Measurements from ENCODE around the gene MDFIC. TPM values are rescaled to one million over a fixed set of nuclear protein-coding genes. Genes with fewer than 3 reads are reported as not detected.

MDFIC gene
- polyA plus RNA-seq, 1 of the 3 experiments (the other 2 are of a cell fraction) = 2.8 TPM

DNA sequence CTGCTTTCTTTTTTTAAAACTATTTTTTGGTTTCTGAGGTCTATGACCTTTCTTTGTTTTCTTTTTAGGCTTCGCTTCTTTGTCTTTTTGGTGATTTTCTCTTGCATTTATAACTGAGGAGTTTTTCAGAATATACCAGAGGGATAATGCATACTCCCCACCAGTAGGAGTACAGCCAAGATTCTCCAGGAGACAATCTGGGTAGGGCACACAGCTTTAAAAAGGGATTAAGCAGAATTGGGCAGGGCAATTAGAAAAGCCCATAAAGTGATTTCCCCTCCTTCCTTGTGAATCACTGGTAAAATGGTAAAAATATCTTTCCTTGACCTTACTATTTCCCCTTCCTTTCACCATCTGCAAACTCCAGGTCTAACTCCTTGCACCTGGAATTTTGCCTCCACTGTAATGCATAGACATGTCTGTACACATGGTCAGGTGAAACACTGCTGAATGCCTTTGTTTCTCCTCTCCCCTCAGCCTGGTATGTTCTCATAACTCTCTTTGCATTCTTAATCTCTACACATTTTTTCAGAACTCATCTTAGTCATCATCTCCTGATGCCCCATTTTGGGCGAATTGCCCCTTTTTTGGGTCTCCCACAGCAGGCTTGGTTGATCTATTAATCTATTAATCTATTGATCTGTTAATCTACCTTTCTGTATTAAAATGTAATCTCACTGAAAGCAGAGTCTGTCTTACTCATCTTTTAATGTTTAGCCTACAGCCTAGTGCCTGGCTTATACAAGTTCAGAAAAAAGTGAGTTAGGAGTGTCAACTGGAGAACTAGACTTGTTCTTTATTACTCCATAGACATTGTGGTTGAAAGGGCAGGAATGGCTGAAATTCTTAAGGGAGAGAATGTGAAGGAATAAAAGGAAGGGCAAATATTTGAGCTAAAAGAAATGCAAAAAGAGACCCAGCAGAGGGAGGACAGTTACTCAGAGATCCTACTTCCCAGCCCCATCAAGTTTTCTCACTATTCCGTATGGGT, 64.6 kb downstream of the MDFIC start:
- no peaks in the 10 kb centered on the region for H3K9me2 ChIP-seq
- ChIA-PET CTCF (no interaction called here), POLR2A (no interaction called here)
- no peaks in the 10 kb centered on the region for H3F3A ChIP-seq (replicated peaks; ENCODE audit: insufficient read depth)
- no peak for TF ChIP-seq RXRA (IDR thresholded peaks at IDR 0.05; ENCODE audit: borderline replicate concordance, low read depth)
- TF ChIP-seq, protein P1, sequence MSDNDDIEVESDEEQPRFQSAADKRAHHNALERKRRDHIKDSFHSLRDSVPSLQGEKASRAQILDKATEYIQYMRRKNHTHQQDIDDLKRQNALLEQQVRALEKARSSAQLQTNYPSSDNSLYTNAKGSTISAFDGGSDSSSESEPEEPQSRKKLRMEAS (IDR thresholded peaks at IDR 0.05; ENCODE audit: low read depth) = no peak
- no peak for TF ChIP-seq SIN3A (IDR thresholded peaks at IDR 0.05; ENCODE audit: borderline replicate concordance, low read depth, low read length)
- TF ChIP-seq REST (IDR thresholded peaks at IDR 0.05; ENCODE audit: low read depth, low read length) = no peak
- H3K4me2 ChIP-seq = no peak overlapping the region
- DNase-seq = no peak
- H3K27me3 ChIP-seq (ENCODE audit: insufficient read depth) = no peaks in the 10 kb centered on the region
- no peaks in the 10 kb centered on the region for H3K9me3 ChIP-seq
- no peak overlapping the region for H3K27ac ChIP-seq (ENCODE audit: low read depth in 2 of 2, low read length in 1 of 2)
- H4K20me1 ChIP-seq (ENCODE audit: insufficient read depth) = no peaks in the 10 kb centered on the region
- H3K4me3 ChIP-seq (ENCODE audit: low read depth in 2 of 2, low read length in 1 of 2) = no peak overlapping the region
- H3K79me2 ChIP-seq (ENCODE audit: insufficient read depth) = no peaks in the 10 kb centered on the region
- H2AFZ ChIP-seq (ENCODE audit: low read depth) = no peak overlapping the region
- no peaks in the 10 kb centered on the region for H3K36me3 ChIP-seq (replicated peaks in 1 of 2; ENCODE audit: control insufficient read depth in 1 of 2, insufficient read depth in 2 of 2, low read length in 1 of 2)
- WGBS (ENCODE audit: low lambda C conversion rate) = 18% methylated on average over 3 of the region's 3 CpGs
- H3K4me1 ChIP-seq (ENCODE audit: control insufficient read depth in 1 of 2, insufficient read depth in 2 of 2, low read depth in 1 of 2, low read length in 1 of 2) = no peaks in the 10 kb centered on the region
- no peak overlapping the region for H3K9ac ChIP-seq

DNA sequence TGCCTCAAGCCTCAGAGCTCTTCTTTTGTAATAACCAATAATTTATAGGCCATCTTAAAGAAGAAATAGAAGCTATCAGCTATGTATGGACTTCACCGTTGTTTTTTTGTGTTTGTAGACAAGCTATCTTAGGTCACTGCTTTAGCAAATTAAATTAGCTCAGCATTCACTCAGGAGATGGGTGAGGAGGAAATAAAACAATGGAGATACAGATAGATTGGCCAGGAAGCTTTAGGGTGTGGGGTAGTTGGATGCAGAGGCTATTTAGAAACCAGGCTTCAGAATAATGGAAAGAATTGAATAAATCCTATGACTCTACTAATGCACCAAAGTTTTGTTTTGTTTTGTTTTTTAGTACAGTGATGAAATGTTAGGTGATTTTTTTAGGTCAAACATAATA, 66.1 kb downstream of the MDFIC start:
- H3K36me3 ChIP-seq (replicated peaks in 1 of 2; ENCODE audit: control insufficient read depth in 1 of 2, insufficient read depth in 2 of 2, low read length in 1 of 2) = no peaks in the 10 kb centered on the region
- H3K27ac ChIP-seq (ENCODE audit: low read depth in 2 of 2, low read length in 1 of 2) = peak overlapping the region in 1 of 2 experiments; percentile 33; a peak in 1 of 4 replicates
- H2AFZ ChIP-seq (ENCODE audit: low read depth) = no peak overlapping the region
- 8% methylated on average over 1 of the region's 1 CpG for WGBS (ENCODE audit: low lambda C conversion rate)
- H3K27me3 ChIP-seq (ENCODE audit: insufficient read depth) = no peaks in the 10 kb centered on the region
- no peaks in the 10 kb centered on the region for H3F3A ChIP-seq (replicated peaks; ENCODE audit: insufficient read depth)
- H3K4me1 ChIP-seq (ENCODE audit: control insufficient read depth in 1 of 2, insufficient read depth in 2 of 2, low read depth in 1 of 2, low read length in 1 of 2) = no peaks in the 10 kb centered on the region
- H3K9ac ChIP-seq = no peak overlapping the region
- H4K20me1 ChIP-seq (ENCODE audit: insufficient read depth) = no peaks in the 10 kb centered on the region
- no peaks in the 10 kb centered on the region for H3K9me2 ChIP-seq
- H3K79me2 ChIP-seq (ENCODE audit: insufficient read depth) = no peaks in the 10 kb centered on the region
- DNase-seq = no peak
- ChIA-PET POLR2A (no interaction called here), CTCF (no interaction called here)
- TF ChIP-seq SMC3 (IDR thresholded peaks at IDR 0.05; ENCODE audit: low read depth, low read length) (no peak), CTCF (IDR thresholded peaks at IDR 0.05) (no peak), CHD2 (IDR thresholded peaks at IDR 0.05; ENCODE audit: low read length, partially characterized antibody) (no peak), RCOR1 (IDR thresholded peaks at IDR 0.05; ENCODE audit: low read length) (no peak), GATA2 (CRISPR knock-in tag; IDR thresholded peaks at IDR 0.05) (no peak), NFIC (IDR thresholded peaks at IDR 0.05; ENCODE audit: borderline replicate concordance) (no peak), RAD21 (IDR thresholded peaks at IDR 0.05; ENCODE audit: low read length) (no peak), PBX3 (IDR thresholded peaks at IDR 0.05) (no peak), FOXJ3 (CRISPR knock-in tag; IDR thresholded peaks at IDR 0.05) (no peak), RXRA (IDR thresholded peaks at IDR 0.05; ENCODE audit: borderline replicate concordance, low read depth) (no peak), TEAD4 (IDR thresholded peaks at IDR 0.05; ENCODE audit: borderline replicate concordance, insufficient read depth) (no peak), YY1 (IDR thresholded peaks at IDR 0.05; ENCODE audit: low read depth) (no peak), SIN3A (IDR thresholded peaks at IDR 0.05; ENCODE audit: borderline replicate concordance, low read depth, low read length) (no peak), GABPA (IDR thresholded peaks at IDR 0.05; ENCODE audit: low read depth) (no peak)
- TF ChIP-seq, protein P2, sequence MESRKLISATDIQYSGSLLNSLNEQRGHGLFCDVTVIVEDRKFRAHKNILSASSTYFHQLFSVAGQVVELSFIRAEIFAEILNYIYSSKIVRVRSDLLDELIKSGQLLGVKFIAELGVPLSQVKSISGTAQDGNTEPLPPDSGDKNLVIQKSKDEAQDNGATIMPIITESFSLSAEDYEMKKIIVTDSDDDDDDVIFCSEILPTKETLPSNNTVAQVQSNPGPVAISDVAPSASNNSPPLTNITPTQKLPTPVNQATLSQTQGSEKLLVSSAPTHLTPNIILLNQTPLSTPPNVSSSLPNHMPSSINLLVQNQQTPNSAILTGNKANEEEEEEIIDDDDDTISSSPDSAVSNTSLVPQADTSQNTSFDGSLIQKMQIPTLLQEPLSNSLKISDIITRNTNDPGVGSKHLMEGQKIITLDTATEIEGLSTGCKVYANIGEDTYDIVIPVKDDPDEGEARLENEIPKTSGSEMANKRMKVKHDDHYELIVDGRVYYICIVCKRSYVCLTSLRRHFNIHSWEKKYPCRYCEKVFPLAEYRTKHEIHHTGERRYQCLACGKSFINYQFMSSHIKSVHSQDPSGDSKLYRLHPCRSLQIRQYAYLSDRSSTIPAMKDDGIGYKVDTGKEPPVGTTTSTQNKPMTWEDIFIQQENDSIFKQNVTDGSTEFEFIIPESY (IDR thresholded peaks at IDR 0.05; ENCODE audit: borderline replicate concordance, low read depth) = no peak
- H3K9me3 ChIP-seq = no peaks in the 10 kb centered on the region
- H3K4me3 ChIP-seq (ENCODE audit: low read depth in 2 of 2, low read length in 1 of 2) = no peak overlapping the region
- no peak overlapping the region for H3K4me2 ChIP-seq
